ENCODE results near the gene GCK. TPM values are rescaled to one million over a fixed set of nuclear protein-coding genes. Genes with fewer than 3 reads are reported as not detected.
"Not testable (repeated sequence)": the region's sequence is repeated elsewhere in the genome, so short reads cannot be mapped to it uniquely, and the experiment has no call there.

The GCK gene
- total RNA-seq, 1 experiment from 2014 or later: not detected

DNA sequence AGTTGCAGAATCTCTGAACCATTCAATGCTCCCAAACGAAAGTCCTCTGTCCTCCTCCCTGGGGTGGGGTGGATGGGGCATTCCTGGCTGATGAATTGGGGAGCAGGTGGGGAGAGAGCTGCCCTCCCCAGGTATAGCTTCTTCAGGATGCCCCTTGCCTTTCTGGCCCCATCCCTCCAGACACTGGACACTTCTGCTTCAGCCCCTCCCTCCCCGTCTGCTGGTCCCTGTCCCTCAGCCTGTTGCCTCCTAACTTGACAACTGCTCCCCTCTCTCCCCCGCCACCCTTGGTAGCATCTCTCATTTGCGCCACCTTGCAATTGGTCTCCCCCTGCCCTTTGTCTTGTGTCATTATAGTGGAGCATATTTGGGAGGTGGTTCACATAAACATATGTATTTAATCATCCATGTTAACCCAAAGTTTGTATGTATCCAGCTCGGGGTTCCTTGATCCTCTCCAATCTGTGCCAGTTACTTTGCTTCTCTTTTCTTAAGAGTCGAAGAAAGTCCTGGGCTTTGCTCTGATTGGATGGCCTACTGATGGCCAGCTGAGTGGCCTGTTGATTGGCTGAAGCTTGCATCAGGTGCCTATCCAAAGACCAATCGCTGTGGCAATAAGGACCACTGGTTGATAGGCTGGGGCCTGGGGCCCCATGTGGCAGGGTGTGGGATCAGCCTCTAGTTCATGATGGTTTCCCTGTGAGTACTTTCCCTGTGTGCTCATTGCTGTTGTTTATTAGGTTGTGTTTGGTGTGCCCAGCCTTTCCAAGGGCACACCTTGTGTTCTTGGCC, 4.0 kb upstream of the GCK start:
- Histone ChIP-seq H3K27me3 (no peaks in the 10 kb centered on the region), H3K9me3 (no peaks in the 10 kb centered on the region), H3K36me3 (no peaks in the 10 kb centered on the region), H3K4me3 (no peak overlapping the region)
- DNase-seq: no peak

DNA sequence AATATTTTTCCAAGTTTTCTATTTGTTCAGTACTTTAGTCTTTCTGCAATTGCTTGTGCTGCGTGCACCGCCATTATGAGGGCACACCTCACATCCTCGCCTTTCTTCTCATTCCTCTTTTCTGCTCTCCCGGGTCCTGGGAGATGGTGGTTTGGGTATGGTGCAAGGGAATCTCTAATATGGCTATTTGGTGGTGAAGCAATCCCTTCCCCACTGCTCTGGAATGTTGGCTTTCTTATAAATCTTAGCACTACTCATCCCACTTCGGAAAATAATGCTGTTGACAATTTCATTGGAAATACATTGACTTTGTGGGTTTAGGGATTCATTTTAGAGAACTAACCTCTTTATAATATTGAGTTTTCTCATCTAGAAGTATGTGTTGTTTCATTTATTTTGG, 1.9 kb upstream of the GCK start:
- no peaks in the 10 kb centered on the region for H3K9me3 ChIP-seq

DNA sequence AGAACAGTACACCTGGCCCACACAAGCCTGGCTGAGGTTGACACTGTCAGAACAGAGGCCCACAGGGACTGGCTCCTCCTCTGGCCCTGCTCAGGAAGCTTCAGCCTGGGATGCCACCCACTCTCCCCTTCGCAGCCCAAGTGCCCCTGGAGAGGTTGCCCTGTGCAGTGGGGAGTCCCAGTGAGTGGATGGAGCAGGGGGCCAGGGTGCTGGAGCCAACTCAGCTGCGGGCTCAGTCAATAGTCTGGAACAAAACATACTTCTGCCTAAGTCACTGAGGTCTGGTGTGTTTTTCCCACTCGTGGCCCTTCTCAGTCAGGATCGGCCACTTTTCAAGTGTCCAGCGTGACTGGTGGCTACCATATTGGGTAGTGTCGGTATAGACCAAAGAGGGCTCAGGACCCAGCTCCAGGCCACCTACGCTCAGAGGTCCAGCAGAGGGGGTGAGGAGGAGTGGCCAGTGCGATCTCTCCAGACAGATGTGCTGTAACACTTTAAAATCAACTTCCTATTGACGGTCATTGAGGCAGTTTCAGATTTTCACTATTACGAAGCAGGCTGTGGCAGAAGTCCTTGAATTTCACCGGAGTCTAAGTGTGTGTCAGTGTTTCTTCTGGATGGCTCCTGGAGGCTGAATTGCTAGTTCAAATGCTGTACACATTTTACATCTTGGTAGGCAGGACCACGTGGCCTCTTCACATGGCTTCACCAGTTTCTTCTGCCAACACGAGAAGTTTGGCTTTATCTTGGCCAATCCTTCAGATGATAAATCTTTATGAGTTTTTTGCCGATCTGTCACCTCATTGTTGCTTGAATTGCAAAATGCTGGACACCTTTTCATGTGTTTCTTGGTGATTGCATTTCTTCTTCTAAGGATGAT, 994 bp upstream of the GCK start:
- Histone ChIP-seq H3K36me3 (no peaks in the 10 kb centered on the region), H3K4me3 (no peak overlapping the region), H3K27me3 (no peaks in the 10 kb centered on the region), H3K9me3 (no peaks in the 10 kb centered on the region)
- no peak for DNase-seq

More for the DNA sequence above, 1.9 kb upstream of the GCK start:
- Histone ChIP-seq H3K36me3 (no peaks in the 10 kb centered on the region), H3K4me3 (no peak overlapping the region), H3K27me3 (no peaks in the 10 kb centered on the region)
- no peak for DNase-seq

DNA sequence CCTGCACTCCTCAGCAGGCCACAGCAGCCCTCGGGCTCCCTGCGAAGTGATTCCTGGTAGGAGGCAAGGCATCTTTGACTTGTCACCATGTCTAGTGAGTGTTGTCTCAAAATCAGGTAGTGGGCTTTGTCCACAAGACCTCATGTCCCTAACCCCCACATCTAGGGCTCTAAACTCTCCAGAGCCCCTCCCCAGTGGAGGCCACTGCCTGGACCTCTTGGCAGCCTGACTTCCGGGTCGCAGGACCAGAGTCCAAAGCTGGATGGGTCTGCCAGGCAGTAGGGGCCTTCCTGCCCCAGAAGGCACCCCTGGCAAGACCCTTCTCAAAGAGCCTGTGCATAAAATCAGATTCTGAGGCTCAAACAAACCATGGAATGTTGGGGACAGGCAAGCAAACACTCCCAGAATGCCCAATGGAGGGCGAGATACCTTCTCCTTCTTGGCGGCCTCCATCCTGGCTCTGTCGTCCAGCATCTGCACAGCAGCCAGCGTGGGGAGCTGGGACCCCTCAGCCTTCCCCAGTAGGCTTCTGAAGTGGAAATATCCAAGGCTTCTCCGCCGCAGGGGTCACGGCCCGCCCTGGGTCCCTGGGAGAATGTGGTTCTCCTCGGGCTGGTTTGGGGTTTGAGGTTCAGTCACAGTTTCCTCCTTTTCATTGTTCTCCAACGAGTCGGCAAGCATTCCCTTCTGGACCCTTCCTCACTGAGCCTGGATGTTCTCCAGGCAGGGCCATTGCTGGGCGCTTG, 586 bp downstream of the GCK start:
- DNase-seq: no peak
- Histone ChIP-seq H3K36me3 (no peaks in the 10 kb centered on the region), H3K4me3 (no peak overlapping the region)

DNA sequence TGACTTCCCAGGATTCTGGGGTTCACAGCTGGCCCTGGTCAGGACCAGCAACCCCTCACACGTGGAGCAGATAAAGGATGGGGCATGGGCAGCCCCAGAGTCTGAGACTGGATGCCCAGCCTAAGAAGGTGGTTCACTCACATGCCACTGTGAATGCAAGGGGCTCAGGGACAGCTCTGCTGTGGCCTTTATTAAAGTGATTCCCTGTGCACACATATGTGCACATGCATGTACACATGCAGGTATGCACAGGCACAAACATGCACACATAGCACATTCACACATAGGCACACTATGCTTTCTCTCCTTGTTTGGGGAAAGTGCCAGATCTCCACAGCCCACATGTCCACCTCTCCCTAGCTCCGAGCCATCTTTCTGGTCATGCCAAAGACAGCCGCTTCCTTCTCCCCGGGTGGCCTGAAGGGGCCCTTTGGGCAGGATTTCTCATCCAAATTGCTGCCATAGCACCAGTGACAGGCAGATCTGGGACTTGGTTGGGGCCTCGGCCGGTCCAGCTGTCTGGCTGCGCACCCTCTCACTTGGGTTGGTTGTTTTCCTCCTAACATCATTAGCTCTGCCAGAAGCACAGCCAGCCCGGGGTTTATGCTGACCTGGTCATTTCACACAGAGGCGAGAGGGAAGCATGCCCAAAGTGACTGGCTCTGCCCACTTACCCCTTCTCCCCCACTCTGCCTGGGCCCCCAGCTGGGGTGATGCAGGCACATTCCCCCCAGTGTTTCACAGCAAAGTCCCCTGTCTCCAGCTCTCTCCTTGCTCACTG, 1.4 kb downstream of the GCK start:
- H3K9me3 ChIP-seq: peaks cover 2% of the 10 kb centered on the region; the same call in 1 of the 2 replicates
- no peaks in the 10 kb centered on the region for H3K36me3 ChIP-seq
- DNase-seq: no peak
- H3K4me3 ChIP-seq: no peak overlapping the region
- no peaks in the 10 kb centered on the region for H3K27me3 ChIP-seq

More for the DNA sequence above, 586 bp downstream of the GCK start:
- H3K9me3 ChIP-seq: no peaks in the 10 kb centered on the region
- H3K27me3 ChIP-seq: no peaks in the 10 kb centered on the region

DNA sequence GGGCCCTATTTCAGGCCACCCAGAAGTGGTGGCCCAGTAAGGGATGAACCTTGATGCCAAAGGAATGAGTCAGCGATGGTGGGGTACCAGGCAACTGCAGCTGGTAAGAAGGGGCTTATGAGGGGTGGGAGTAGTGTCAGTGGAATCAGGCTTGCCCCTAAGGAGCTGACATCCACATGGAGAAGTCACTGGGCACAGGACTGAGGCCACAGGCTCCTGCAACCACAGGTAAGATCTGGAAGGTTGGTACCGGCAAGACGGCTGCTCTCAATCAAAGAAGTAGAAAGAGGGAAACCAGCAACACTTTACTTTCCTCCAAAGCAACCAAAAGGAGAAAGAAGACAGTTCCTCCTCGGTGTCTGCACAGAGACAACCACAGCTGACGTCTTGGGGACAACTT, 2.5 kb downstream of the GCK start:
- Histone ChIP-seq H3K36me3 (no peaks in the 10 kb centered on the region), H3K27me3 (no peaks in the 10 kb centered on the region), H3K9me3 (peaks cover 5% of the 10 kb centered on the region), H3K4me3 (no peak overlapping the region)
- no peak for DNase-seq

DNA sequence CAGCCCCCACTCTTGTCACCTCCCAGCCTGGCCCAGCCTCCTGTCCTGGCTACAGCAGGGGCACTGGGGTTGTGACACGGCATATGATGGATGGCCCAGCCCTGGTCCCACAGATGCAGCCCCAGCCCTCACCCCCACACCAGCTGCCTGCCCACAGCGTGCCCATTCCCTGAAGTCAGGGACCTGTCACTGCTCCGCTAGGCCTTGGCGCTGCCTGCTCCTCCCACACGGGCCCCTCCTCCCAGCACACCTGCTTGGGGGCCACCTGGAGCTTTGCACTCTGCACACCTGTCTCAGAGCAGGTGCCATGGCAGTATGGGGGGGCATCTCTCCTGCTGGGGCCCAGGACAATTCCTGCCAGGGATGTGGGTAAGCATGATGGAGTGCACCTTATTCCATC, 3.5 kb downstream of the GCK start:
- H3K36me3 ChIP-seq: no peaks in the 10 kb centered on the region
- no peaks in the 10 kb centered on the region for H3K27me3 ChIP-seq
- DNase-seq: no peak
- H3K9me3 ChIP-seq: peaks cover 5% of the 10 kb centered on the region
- no peak overlapping the region for H3K4me3 ChIP-seq

DNA sequence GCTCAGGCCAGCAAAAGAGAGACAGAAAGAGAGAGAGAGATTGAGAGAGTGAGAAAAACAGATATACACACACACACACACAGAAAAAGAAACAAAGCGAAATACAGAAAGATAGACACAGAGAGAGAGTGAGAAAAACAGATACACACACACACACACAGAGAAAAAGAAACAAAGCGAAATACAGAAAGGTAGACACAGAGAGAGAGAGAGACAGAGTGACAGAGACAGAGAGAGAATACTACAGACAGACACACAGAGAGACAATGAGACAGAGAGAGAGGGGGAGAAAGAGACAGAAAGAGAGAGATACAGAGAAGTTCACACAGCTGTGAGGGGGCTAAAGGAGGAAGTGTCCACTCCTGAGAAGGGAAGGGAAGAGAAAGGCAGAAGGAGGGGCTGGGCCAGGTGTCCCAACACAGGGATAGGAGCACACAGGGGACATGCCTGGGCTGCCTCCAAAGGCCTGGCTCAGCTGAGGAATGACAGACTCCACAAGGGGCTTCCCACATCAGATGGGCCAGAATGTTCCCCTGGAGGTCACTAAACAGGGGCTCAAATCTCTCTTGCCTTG, 4.3 kb downstream of the GCK start:
- H3K36me3 ChIP-seq: no peaks in the 10 kb centered on the region
- no peaks in the 10 kb centered on the region for H3K27me3 ChIP-seq
- DNase-seq: no peak
- peaks cover 5% of the 10 kb centered on the region for H3K9me3 ChIP-seq
- no peak overlapping the region for H3K4me3 ChIP-seq

DNA sequence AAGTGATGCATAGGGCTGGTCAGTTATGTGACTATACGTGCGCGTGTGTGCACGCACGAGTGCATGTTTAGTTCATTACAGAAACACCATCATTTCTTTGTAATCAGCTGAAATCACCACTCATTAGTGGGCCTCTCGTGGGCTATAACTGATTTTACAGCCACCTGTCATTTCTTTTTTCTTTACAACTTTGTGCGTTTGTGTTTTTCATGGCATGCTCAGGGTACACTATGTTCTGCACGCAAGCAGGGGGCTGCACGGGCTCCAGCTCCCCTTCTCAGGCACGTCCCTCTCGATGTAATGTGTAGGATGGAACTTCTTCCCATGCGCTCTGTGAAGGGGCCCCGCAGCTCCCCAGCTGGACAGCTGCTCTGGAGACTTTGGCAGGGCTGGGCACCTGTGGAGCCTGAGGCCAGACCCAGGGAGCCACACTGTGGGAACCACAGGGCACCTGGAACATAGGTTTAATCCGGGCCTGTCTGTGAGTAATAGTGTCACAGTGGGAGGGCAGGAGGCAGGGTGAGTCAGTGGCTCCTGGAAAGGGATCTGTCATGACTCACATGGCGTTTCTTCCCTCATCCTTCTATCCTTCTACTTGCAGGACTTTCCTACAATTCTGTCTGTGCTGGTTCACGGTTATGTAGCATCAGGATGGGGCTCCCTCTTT, 4.9 kb downstream of the GCK start:
- DNase-seq: peak; percentile 79
- Histone ChIP-seq H3K4me3 (no peak overlapping the region), H3K36me3 (no peaks in the 10 kb centered on the region), H3K27me3 (no peaks in the 10 kb centered on the region), H3K9me3 (peaks cover 5% of the 10 kb centered on the region)

DNA sequence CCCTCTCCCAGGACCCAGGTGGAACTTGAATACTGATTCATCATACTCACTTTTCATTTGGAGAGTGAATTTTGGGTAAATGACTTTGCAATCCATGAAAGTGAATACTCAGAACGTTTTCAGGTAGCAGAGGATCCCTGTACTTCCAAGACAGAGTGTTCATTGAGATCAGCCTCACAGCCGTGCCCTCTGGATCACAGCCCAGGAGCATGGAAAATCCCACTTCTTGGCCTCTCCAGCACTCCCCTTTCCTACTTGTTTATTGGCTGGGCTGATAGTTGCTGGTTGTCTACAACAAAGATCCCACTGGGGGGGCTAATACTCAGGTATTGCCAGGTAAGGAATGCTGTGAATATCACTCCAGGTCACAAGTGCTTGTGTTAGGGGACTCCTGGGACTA, 5.9 kb downstream of the GCK start:
- H3K27me3 ChIP-seq: no peaks in the 10 kb centered on the region
- peaks cover 5% of the 10 kb centered on the region for H3K9me3 ChIP-seq
- no peaks in the 10 kb centered on the region for H3K36me3 ChIP-seq
- H3K4me3 ChIP-seq: no peak overlapping the region
- DNase-seq: no peak

DNA sequence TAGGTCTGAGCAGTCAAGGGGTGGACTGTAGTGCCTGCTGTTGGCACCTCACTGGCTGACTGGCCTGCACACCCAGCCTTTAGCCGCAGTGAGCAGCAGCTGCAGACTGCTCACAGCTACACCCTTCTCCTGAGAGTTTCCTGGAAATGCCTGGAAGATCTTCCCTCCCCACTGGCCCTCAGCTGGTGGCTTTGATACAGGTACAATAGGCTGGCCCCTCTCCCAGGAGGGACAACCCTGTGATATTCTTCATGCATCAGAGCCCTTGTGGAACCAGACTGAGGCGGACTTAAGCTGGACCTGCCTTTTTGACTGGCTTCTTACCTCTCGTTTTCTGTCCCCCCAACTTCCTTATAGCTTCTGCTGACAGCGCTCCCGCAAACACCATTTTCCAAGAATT, 6.4 kb downstream of the GCK start:
- Histone ChIP-seq H3K9me3 (peaks cover 5% of the 10 kb centered on the region), H3K4me3 (no peak overlapping the region), H3K36me3 (no peaks in the 10 kb centered on the region), H3K27me3 (no peaks in the 10 kb centered on the region)
- no peak for DNase-seq

DNA sequence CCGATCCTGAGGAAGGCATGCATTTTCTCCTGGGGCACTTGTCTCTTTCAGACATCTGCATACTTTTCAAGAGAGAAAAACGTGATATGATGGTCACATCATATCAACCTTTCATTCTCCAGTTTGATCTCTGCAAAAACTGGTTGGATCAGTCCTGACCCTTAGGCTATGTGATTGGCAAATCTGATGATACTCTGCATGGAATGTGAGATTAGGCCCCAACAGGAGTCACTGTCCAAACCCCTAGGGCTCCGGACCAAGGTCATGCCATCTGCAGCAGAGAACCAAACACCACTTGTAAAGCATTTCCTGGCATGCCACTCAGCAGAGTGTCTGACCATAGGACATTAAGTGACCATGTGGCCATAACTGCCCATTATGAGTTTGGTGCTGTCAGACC, 8.6 kb downstream of the GCK start:
- Histone ChIP-seq H3K36me3 (no peaks in the 10 kb centered on the region), H3K9me3 (peaks cover 5% of the 10 kb centered on the region), H3K4me3 (no peak overlapping the region), H3K27me3 (no peaks in the 10 kb centered on the region)
- no peak for DNase-seq

DNA sequence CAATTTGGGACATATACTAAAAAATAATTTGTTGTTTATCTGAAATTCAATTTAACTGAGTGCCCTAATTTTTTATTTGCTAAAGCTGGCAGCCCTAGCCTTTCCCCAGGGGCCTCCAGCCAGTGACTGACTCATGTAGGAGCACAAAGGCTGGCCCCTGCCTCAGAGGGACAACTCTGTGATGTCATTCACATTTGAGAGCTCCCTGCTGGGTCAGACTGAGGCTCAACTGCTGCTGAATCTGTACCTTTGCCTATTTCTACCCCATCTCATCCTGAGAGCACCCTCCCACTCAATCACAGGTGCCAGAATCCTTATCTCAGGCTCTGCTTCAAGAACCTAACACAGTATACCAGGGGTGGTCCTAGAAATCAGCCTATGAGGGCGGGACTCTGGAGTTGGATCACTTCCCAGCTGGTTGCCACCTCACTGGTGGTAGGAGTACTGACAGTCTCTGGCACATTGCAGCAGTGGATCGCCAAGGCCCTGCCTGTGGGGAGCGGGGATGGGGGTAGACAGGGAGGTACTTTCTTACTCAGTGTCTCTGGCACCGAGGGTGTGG, 11.6 kb downstream of the GCK start:
- no peaks in the 10 kb centered on the region for H3K36me3 ChIP-seq
- no peaks in the 10 kb centered on the region for H3K27me3 ChIP-seq
- no peak overlapping the region for H3K4me3 ChIP-seq
- peaks cover 3% of the 10 kb centered on the region for H3K9me3 ChIP-seq
- peak; percentile 87 for DNase-seq

DNA sequence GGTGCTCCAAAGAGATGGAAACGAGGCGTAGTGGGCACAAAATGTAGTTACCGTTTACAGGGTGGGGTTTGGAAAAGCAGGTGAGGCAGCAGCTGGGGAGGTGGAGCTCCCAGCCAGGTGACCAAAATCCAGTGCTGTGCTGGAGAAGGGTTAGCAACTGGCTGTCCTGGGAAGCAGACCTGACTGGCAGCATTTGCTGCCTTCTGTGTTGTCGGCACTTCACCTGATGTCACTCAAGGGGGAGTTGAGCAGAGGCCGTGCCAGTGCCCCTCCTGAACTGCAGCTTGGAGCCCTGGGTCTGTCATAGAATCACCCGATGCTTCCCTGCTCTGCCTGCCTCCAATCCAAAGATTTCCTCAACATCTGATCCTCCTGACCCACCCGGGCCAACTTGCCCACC, 12.8 kb downstream of the GCK start:
- H3K4me3 ChIP-seq: no peak overlapping the region
- no peaks in the 10 kb centered on the region for H3K36me3 ChIP-seq
- H3K27me3 ChIP-seq: no peaks in the 10 kb centered on the region
- no peak for DNase-seq
- no peaks in the 10 kb centered on the region for H3K9me3 ChIP-seq

DNA sequence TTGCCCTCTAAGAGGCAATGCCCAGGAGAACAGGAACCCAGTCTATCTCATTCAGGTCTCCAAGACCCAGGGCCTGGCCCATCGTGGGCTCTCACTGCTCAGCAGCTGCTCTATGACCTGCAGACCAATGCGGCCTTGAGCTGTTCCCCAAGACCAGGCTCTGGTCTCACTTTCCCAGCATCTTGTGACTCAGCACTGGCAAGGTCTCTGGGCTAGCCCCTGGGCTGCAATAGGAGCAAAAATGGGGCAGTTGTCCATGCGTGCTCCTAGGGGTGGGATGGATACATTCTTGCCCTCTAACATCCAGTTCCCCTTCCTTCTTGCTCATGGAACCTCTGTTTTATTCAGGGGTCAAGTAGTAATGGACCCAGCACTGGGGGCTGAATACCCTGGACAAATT, 13.5 kb downstream of the GCK start:
- Histone ChIP-seq H3K4me3 (no peak overlapping the region), H3K27me3 (no peaks in the 10 kb centered on the region), H3K36me3 (no peaks in the 10 kb centered on the region), H3K9me3 (no peaks in the 10 kb centered on the region; the same call in 1 of the 2 replicates)
- DNase-seq: no peak

DNA sequence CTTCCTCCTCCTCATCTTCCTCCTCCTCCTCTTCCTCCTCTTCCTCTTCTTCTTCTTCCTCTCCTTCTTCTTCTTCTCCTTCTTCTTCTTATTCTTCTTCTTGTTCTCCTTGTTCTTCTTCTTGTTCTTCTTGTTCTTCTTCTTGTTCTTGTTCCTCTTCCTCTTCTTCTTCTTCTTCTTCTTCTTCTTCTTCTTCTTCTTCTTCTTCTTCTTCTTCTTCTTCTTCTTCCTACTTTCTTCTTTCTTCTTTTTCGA, 14.6 kb downstream of the GCK start:
- H3K9me3 ChIP-seq, H3K4me3 ChIP-seq, H3K27me3 ChIP-seq, H3K36me3 ChIP-seq, DNase-seq: not testable (repeated sequence)

Measured in MG63 (cell line).